Measurements from ENCODE around the gene LRRC74A.

Gene LRRC74A

DNA sequence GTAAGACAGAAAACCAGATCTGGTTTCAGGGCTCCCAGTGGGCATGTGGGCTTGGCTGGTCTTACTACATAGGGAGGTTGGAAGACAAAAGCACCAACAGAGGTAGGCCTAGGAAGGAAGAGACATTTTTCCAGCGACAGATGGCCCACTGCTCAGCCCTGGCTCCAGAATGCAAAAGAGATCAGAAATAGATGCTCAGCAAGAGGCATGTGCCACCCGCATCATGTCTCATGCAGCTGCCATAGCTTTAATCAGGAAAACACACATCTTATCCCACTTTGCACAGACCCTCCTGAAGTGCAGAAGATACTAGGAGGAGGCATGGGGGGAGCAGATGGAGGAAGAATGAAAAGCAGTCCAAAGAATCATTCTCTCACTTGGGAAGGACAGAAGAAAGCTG, 39.6 kb upstream of the LRRC74A start:
- Mint-ChIP-seq H3K27me3 (no peaks in the 10 kb centered on the region), H3K4me1 (ENCODE audit: low read depth) (peaks cover 22% of the 10 kb centered on the region), H3K9me3 (no peaks in the 10 kb centered on the region), H3K27ac (no peak overlapping the region), H3K4me3 (no peak overlapping the region), H3K36me3 (ENCODE audit: low read depth) (peaks cover 50% of the 10 kb centered on the region)

DNA sequence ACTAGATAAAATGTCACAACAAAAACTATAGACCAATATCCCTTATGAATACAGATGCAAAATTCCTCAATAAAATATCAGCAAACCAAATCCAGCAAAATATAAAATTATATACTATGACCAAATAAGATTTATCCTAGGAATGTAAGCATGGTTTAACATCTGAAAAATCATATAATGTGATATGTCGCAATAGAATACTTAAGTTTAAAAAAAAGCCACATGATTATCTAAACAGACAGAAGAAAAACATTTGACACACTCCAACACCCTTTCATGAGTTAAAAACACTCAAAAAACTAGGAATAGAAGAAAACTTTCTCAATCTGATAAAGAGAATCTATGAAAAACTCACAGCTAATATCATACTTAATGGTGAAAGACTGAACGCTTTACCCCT, 33.8 kb upstream of the LRRC74A start:
- H3K36me3 Mint-ChIP-seq (ENCODE audit: low read depth) = peaks cover 61% of the 10 kb centered on the region
- H3K9me3 Mint-ChIP-seq = no peaks in the 10 kb centered on the region
- H3K4me3 Mint-ChIP-seq = no peak overlapping the region
- peaks cover 5% of the 10 kb centered on the region for H3K4me1 Mint-ChIP-seq (ENCODE audit: low read depth)
- no peaks in the 10 kb centered on the region for H3K27me3 Mint-ChIP-seq
- H3K27ac Mint-ChIP-seq = no peak overlapping the region

DNA sequence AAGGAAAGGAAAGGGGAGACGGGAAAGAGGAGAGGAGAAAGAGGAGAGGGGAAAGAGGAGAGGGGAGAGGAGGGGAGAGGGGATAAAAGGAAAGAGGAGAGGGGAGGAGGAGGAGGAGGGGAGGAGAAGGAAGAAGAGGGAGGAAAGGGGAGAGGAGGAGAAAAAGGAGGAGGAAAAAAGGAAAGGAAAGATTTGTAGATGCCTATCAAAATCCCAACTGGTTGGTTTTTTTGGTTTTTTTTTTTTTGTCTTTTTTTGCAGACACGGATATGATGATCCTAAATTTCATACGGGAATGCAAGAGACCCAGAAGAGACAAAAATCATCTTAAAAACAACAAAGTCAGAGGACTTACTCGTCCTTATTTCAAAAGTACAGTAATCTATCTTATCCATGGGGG, 32.9 kb upstream of the LRRC74A start:
- Mint-ChIP-seq H3K4me1 (ENCODE audit: low read depth) (peaks cover 5% of the 10 kb centered on the region), H3K36me3 (ENCODE audit: low read depth) (peaks cover 66% of the 10 kb centered on the region), H3K27me3 (no peaks in the 10 kb centered on the region), H3K9me3 (no peaks in the 10 kb centered on the region), H3K4me3 (no peak overlapping the region), H3K27ac (no peak overlapping the region)

DNA sequence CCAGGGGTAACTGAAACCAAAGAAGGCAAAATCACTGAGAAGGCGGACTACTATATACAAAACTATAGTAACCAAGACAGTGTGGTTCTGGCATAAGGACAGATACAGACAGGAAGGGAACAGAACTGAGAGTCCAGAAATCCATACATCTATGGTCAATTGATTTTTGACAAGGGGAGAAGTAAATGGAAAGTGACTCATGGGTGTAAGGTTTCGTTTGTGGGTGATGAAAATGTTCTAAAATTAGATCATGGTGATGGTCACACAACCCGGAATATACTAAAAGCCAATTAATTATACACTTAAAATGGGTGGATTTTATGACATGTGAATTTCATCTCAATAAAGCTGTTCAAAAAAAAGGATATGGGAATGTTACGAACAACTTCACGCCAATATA, 32.3 kb upstream of the LRRC74A start:
- H3K9me3 Mint-ChIP-seq = no peaks in the 10 kb centered on the region
- peaks cover 67% of the 10 kb centered on the region for H3K36me3 Mint-ChIP-seq (ENCODE audit: low read depth)
- no peak overlapping the region for H3K4me3 Mint-ChIP-seq
- H3K27ac Mint-ChIP-seq = no peak overlapping the region
- peaks cover 5% of the 10 kb centered on the region for H3K4me1 Mint-ChIP-seq (ENCODE audit: low read depth)
- H3K27me3 Mint-ChIP-seq = no peaks in the 10 kb centered on the region

DNA sequence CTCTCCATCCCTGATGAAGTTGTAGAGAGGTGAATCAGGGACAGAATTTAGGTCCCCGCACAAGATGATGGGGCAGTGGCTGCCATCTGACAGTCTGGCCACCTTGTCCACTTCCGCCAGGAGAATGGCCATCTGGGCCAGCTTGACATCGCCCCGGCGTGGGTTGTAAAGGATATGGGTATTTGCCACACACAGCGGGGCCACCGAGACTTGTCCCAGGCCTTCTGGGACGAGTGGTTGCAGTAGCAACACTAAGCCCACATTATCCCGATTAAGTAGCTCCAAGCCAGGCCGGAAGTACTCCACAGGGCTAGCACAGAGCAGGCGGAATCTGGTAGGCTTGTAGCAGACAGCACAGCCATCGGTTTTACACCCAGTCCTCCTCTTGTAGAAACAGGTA, 19.8 kb upstream of the LRRC74A start:
- Mint-ChIP-seq H3K4me3 (no peak overlapping the region), H3K9me3 (no peaks in the 10 kb centered on the region), H3K4me1 (ENCODE audit: low read depth) (peaks cover 15% of the 10 kb centered on the region), H3K27ac (no peak overlapping the region), H3K27me3 (no peaks in the 10 kb centered on the region), H3K36me3 (ENCODE audit: low read depth) (peaks cover 69% of the 10 kb centered on the region)

DNA sequence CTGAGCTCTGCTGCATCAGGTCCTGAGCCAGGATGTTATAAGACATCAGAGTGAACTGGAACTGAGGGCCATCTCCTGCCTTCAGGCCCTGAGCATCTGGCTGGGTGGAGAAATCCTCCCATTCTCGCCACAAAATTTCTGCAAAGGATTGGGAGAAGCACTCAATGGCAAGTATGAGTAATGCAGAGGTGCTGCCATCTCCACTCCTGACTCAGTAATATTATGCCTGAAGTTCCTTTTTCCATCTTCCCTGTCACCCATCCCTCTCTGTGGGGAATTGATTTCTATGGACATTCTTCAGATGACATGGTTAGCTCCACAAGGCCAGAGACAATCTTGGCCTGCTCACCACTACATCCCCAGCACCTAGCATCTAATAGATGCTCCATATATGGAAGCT, 18.2 kb upstream of the LRRC74A start:
- Mint-ChIP-seq H3K4me3 (no peak overlapping the region), H3K27me3 (no peaks in the 10 kb centered on the region), H3K36me3 (ENCODE audit: low read depth) (peaks cover 56% of the 10 kb centered on the region), H3K9me3 (no peaks in the 10 kb centered on the region), H3K4me1 (ENCODE audit: low read depth) (peaks cover 19% of the 10 kb centered on the region), H3K27ac (no peak overlapping the region)

DNA sequence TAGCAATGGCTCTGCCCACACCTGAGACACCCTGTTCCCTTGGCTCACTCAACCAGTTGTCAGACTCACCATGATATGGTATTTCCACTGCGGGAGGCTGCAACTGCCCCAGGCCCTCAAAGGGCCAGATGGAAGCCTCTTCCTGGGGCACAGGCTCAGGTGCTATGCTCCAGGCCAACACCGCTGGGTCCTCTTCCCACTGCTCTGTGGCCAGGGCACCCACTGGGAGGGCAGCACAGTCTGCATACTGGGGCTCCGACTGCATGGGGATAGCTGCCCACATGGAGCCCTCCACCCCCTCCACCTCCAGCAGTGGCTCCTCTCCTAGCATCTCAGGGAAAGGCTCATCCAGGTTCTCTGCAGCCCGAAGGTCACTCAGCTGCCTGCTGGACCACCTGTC, 17.2 kb upstream of the LRRC74A start:
- Mint-ChIP-seq H3K27me3 (no peaks in the 10 kb centered on the region), H3K9me3 (no peaks in the 10 kb centered on the region), H3K4me1 (ENCODE audit: low read depth) (peaks cover 18% of the 10 kb centered on the region), H3K36me3 (ENCODE audit: low read depth) (peaks cover 46% of the 10 kb centered on the region), H3K4me3 (no peak overlapping the region), H3K27ac (no peak overlapping the region)

DNA sequence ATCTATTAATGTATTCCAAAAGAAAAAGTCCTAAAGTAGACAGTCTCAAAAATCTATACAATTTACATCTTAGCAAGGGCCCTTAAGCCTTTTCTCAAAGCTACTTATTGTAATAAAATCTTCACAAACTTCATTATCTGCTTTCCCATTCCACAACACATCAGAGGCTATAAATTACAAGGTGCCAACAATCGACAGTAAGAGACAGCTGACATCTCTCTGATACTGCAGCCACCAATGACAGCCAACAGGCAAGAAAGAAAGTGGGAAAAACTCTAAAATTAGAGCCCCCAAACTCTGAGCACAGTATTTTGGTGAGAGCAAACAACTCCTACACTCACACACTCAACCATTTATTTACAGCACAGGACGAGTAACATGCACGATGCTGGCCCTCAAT, 15.7 kb upstream of the LRRC74A start:
- Mint-ChIP-seq H3K36me3 (ENCODE audit: low read depth) (peaks cover 32% of the 10 kb centered on the region), H3K9me3 (no peaks in the 10 kb centered on the region), H3K4me3 (peak overlapping the region; percentile 96), H3K27ac (no peak overlapping the region), H3K4me1 (ENCODE audit: low read depth) (peaks cover 18% of the 10 kb centered on the region), H3K27me3 (no peaks in the 10 kb centered on the region)

DNA sequence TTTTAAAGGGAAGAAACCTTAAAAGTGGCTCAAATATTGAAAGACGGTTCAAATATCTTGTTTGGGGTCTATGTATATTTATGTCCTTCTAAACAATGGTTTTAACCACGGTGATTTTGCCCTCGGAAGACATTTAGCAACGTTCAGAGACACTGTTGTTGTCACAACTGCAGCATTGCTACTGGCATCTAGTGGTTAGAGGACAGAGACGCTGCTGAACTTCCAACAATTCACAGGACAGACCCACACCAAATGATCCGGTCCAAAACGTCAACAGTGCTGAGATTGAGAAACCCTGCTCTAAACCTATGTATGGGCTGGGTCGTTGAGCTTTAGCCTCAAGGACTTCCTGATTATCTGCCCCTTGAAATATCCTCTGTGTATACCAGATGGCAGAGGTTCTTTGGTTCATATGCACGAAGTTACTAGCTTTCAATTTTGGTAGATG, 15.2 kb upstream of the LRRC74A start:
- peaks cover 28% of the 10 kb centered on the region for H3K36me3 Mint-ChIP-seq (ENCODE audit: low read depth)
- no peaks in the 10 kb centered on the region for H3K27me3 Mint-ChIP-seq
- no peaks in the 10 kb centered on the region for H3K9me3 Mint-ChIP-seq
- peak overlapping the region; percentile 51 for H3K27ac Mint-ChIP-seq
- H3K4me3 Mint-ChIP-seq = peak overlapping the region; percentile 96
- peaks cover 18% of the 10 kb centered on the region for H3K4me1 Mint-ChIP-seq (ENCODE audit: low read depth)

DNA sequence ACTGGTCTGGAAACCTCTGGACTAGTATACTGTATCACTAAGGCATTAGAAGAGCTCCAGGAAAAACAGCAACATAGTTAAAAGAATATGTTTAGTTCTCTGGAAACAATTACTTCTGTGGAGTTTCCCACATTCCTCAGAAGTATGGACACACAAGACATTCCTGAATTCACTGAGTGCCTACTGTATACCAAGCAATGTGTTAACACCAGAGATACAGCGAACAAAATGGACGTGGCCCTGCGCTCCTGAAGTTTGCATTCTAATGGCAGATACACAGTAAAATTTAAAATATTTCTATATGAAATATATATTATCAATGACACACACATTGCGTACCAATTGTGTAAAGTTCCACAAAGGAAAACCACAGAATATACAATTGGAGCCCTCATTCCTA, 14.6 kb upstream of the LRRC74A start:
- Mint-ChIP-seq H3K36me3 (ENCODE audit: low read depth) (peaks cover 23% of the 10 kb centered on the region), H3K27me3 (no peaks in the 10 kb centered on the region), H3K4me3 (peak overlapping the region; percentile 96), H3K9me3 (no peaks in the 10 kb centered on the region), H3K4me1 (ENCODE audit: low read depth) (peaks cover 18% of the 10 kb centered on the region), H3K27ac (peak overlapping the region; percentile 92)

DNA sequence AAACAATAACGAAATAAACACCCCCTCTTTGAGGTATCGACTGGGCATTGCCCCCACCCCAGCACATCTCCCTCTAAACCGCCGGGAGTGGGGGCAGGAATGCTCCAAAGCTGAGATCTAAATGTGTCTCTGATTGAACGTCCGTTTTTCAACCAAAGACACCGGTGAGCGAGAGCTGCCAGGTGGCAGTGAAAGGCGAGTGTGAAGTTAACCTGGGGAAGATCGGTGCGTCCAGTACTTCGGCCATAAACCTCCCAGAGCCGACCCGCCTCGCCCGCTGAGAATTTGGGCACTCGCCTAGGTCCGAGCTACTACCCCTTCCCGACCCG, 14.2 kb upstream of the LRRC74A start:
- H3K9me3 Mint-ChIP-seq = no peaks in the 10 kb centered on the region
- peaks cover 21% of the 10 kb centered on the region for H3K36me3 Mint-ChIP-seq (ENCODE audit: low read depth)
- H3K27ac Mint-ChIP-seq = peak overlapping the region; percentile 92
- H3K27me3 Mint-ChIP-seq = no peaks in the 10 kb centered on the region
- peaks cover 18% of the 10 kb centered on the region for H3K4me1 Mint-ChIP-seq (ENCODE audit: low read depth)
- peak overlapping the region; percentile 96 for H3K4me3 Mint-ChIP-seq

DNA sequence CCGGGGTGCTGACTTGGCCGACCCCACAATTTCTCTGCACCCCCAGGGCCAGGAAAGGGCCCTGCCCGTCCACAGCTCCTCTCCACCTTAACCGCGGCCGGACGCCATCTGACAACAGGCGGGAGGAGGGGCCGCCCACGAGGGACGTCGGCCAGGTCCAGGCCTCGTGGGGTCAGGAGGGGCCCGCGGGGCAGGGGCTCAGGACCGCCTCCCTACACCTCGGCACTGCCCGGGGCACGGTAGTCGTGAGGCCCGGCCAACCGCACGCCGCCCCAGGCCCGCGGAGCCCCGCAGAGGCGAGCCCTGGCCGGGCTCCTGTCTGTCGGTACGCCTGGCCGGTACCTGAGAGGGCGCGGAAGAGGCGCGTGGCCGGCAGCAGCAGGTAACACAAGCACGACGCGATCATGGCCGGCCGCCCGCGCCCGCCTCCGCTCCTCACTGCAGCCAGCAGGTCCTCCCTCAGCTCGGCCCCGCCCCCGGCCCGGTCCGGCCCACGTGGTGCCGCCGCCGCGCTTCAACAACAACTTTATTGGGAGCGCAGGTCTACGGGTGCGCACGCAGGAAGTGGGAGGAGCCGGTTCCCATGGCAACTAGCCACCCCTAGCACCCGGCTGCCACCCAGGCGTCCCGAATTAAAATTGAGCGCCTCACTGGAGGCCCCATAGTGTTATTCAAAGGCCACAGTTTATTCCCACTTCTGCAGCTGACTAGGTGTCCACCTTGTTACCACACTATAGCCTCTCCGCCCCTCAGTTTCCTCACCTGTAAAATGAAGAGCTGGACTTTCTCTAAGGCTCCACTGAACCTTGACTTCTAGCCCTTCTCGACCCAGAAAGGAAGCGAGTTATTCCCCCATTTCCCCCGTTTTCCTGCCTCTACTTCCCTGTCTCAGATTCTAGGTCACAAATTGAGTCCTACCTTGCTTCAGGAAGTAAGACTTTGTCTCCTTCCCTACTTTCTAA, 13.5 kb upstream of the LRRC74A start, which contains the start of gene ANGEL1:
ANGEL1 (minus strand) TSS at position 461 of the 962 bp plus-strand sequence; CDS start at position 406, 55 bp downstream.
- Mint-ChIP-seq H3K9me3 (no peaks in the 10 kb centered on the region), H3K27ac (peak within 1 kb of the TSS; percentile 92), H3K36me3 (ENCODE audit: low read depth) (peaks cover 14% of the 10 kb centered on the region), H3K4me1 (ENCODE audit: low read depth) (peaks cover 18% of the 10 kb centered on the region), H3K27me3 (no peaks in the 10 kb centered on the region), H3K4me3 (peak within 1 kb of the TSS; percentile 96)

DNA sequence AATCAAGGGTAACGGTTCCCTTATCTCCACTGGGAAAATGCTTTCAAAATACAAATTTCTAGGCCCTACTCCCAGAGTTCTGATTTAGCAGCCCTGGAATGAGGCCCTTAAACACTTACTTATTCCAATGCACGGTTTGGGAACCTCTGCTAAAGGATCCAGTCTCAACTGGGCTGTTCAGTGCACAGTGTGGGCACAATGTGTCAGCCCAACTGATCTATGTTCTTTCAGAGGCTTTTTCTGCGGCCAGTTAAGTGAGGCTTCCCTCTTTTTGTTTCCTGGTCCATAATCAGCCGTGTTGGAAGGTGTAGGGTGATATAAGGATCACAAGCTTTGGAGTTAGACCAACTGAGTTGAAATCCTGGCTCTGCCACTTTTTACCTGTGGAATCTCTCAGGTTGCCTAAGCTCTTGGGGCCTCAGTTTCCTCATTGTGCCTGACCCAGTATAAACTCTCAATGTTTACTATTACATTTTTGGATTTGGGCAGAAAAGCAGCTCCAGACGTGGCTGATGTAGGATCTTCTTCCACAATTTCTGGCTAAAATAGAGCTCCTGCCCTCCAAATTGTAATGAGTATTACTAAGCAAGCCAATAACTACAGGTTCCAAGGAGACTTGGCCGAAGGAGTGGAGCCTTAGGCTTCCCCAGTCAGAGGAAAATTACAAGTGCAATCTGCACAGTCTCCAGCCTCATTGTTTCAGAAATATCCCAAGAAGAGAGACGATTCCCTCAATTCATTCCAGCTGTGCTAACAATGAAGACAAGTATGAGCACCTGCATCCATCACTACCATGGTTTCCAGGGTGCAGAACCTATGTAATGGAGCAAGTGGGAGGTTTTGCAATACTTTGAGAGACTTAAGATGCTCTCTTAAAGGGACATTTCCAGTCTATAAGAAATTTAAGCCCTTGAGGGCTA, 11.2 kb upstream of the LRRC74A start:
- H3K27me3 Mint-ChIP-seq = peaks cover 4% of the 10 kb centered on the region

DNA sequence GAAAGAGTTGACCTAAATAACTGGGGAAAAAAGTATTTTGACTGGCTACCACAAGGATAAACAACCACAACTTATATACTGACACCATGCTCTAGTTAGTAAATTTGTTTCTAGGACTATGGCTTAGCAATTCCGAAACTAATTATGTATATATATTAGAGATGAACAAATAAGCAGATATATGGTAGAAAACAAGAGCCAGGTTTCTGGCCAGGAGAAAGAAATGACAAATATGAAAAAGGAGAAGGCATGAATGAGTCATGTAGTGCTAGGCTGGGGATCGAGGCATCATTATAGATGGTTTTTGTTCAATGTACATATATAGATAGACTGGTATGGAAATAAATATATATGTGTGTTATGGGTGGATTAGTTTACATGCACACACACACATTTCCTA, 5.5 kb upstream of the LRRC74A start:
- no peak overlapping the region for H3K4me3 Mint-ChIP-seq
- no peaks in the 10 kb centered on the region for H3K36me3 Mint-ChIP-seq (ENCODE audit: low read depth)
- H3K27me3 Mint-ChIP-seq = peaks cover 13% of the 10 kb centered on the region
- H3K27ac Mint-ChIP-seq = no peak overlapping the region
- H3K4me1 Mint-ChIP-seq (ENCODE audit: low read depth) = no peaks in the 10 kb centered on the region
- H3K9me3 Mint-ChIP-seq = no peaks in the 10 kb centered on the region

More for the DNA sequence above, 11.2 kb upstream of the LRRC74A start:
- Mint-ChIP-seq H3K36me3 (ENCODE audit: low read depth) (no peaks in the 10 kb centered on the region), H3K4me1 (ENCODE audit: low read depth) (peaks cover 18% of the 10 kb centered on the region), H3K4me3 (no peak overlapping the region), H3K27ac (no peak overlapping the region), H3K9me3 (no peaks in the 10 kb centered on the region)
